ENCODE results near the gene IFNG. TPM values are rescaled to one million over a fixed set of nuclear protein-coding genes. Genes with fewer than 3 reads are reported as not detected.

Gene IFNG
- total RNA-seq, 1 donor from 2014 or later, result not detected

DNA sequence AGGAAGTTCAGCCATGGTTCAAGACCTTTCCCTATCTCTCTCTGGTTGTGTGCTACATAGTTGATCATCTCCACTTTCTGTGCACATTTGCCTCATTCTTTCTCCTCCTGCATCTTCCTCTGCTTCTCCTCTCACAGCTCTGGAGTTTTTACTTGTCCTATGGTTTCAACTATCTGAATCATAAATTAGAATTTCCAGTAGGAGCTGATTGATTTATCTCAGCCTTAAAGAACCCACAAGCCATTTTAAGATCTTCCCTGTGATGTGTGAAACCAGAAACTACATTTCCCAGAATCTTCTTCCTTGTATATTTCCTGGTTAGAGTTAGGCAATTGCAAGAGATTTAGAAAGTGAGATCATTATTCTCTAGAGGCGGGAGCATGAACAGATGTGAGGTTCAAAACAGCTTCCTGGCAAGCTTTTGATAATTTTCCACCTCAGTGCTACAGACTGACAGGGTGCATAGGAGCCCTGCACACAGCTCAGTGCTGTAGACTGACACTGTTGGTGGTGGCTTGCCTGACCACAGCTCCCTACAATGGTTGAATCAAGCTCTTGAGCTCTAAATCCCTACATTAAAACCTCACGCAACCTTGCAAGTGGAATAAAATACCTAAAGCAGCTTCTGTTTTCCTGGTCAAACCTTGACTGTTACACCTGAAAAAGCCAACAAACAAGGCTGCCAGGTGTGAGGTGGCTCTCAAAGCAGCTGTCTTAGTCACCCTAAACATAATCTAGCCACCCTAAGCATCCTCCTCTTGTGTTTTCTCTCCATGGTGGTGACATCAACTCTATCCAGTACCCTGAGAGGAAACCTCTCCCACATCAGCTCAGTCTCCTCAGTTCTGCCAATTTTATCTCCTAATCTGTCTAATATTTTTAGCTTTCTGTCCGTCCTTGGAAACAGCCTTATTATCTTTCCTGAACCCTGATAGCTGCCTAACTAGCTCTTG is 21.5 kb upstream of the IFNG start:
- no peak for DNase-seq (ENCODE audit: low read depth)
- H3K4me3 ChIP-seq (ENCODE audit: low read depth, low read length), result no peak overlapping the region
- TF ChIP-seq, protein P1, sequence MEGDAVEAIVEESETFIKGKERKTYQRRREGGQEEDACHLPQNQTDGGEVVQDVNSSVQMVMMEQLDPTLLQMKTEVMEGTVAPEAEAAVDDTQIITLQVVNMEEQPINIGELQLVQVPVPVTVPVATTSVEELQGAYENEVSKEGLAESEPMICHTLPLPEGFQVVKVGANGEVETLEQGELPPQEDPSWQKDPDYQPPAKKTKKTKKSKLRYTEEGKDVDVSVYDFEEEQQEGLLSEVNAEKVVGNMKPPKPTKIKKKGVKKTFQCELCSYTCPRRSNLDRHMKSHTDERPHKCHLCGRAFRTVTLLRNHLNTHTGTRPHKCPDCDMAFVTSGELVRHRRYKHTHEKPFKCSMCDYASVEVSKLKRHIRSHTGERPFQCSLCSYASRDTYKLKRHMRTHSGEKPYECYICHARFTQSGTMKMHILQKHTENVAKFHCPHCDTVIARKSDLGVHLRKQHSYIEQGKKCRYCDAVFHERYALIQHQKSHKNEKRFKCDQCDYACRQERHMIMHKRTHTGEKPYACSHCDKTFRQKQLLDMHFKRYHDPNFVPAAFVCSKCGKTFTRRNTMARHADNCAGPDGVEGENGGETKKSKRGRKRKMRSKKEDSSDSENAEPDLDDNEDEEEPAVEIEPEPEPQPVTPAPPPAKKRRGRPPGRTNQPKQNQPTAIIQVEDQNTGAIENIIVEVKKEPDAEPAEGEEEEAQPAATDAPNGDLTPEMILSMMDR (IDR thresholded peaks at IDR 0.05; ENCODE audit: insufficient read depth, low read length, poor library complexity, severe bottlenecking), result no peak
- H3K36me3 ChIP-seq (ENCODE audit: control insufficient read depth, insufficient read depth, low read length), result no peaks in the 10 kb centered on the region
- no peaks in the 10 kb centered on the region for H3K27me3 ChIP-seq (ENCODE audit: control insufficient read depth, insufficient read depth, low read length)

DNA sequence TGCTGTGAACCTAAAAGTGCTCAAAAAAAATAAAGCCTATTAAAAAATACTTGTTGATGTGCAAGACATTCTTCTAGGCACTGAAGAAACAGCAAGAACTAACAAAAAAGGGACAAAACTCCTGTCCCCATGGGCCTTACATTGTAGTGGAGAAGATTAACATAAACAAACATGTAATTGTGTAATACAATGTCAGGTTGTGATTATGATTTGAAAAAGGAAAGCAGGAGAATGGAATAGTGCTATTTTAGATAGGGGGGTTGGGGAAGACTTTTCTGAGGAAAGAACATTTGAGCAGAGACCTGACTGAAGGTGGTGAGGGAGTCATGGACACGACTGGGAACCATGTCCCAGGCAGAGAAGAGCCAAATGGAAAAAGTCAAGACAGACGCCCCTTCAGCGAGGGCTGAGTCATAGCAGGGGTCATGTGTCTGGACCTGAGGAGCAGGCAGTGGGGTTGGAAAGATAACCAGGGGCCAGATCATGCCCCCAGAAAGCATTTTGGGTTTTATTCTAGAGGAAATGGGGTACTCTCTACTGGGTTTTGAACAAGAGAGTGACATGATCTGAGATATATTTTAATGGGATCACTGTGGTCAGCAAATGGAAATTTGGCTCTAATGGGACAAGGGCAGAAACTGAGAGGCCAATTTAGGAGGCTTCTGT is 19.4 kb upstream of the IFNG start:
- no peak overlapping the region for H3K4me3 ChIP-seq (ENCODE audit: low read depth, low read length)
- DNase-seq (ENCODE audit: low read depth), result no peak
- no peaks in the 10 kb centered on the region for H3K36me3 ChIP-seq (ENCODE audit: control insufficient read depth, insufficient read depth, low read length)
- H3K27me3 ChIP-seq (ENCODE audit: control insufficient read depth, insufficient read depth, low read length), result no peaks in the 10 kb centered on the region
- TF ChIP-seq, protein P1 (IDR thresholded peaks at IDR 0.05; ENCODE audit: insufficient read depth, low read length, poor library complexity, severe bottlenecking), result no peak

DNA sequence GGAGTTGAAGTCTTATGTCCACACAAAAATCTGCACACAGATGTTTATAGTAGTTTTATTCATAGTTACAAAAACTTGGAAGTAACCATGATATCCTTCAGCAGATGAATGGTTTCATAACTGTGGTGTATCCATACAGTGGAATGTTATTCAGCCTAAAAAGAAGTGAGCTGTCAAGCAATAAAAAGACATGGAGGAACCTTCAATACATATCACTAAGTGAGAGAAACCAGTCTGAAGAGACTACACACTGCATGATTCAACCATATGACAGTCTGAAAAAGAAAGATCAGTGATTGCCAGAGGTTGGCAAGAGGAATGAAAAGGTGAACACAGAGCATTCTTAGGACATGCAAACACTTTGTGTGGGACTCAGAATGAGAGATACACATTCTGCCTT is 18.6 kb upstream of the IFNG start:
- H3K36me3 ChIP-seq (ENCODE audit: control insufficient read depth, insufficient read depth, low read length), result no peaks in the 10 kb centered on the region
- no peaks in the 10 kb centered on the region for H3K27me3 ChIP-seq (ENCODE audit: control insufficient read depth, insufficient read depth, low read length)
- H3K4me3 ChIP-seq (ENCODE audit: low read depth, low read length), result no peak overlapping the region
- no peak for DNase-seq (ENCODE audit: low read depth)
- TF ChIP-seq, protein P1 (IDR thresholded peaks at IDR 0.05; ENCODE audit: insufficient read depth, low read length, poor library complexity, severe bottlenecking), result no peak

DNA sequence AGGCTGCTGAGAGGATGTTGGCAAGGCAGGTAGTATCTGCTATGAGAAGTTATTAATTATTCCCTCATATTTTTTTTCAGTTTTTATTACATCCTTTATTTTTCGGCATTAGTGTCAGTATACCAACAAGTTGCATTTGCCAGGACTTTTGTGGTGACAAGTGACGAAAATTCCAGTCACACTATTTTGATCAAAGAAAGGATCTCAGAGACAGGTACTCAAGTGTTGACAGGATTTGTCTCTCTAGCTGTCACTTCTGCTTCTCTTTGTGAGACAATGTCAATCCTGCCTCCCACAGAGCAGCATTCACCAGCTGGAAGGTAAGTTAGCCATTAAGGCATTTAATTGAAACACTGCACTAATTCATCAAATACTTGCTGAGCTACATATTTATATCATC is 18.0 kb upstream of the IFNG start:
- Histone ChIP-seq H3K27me3 (ENCODE audit: control insufficient read depth, insufficient read depth, low read length) (no peaks in the 10 kb centered on the region), H3K4me3 (ENCODE audit: low read depth, low read length) (no peak overlapping the region), H3K36me3 (ENCODE audit: control insufficient read depth, insufficient read depth, low read length) (no peaks in the 10 kb centered on the region)
- TF ChIP-seq, protein P1 (IDR thresholded peaks at IDR 0.05; ENCODE audit: insufficient read depth, low read length, poor library complexity, severe bottlenecking), result no peak
- DNase-seq (ENCODE audit: low read depth), result no peak

DNA sequence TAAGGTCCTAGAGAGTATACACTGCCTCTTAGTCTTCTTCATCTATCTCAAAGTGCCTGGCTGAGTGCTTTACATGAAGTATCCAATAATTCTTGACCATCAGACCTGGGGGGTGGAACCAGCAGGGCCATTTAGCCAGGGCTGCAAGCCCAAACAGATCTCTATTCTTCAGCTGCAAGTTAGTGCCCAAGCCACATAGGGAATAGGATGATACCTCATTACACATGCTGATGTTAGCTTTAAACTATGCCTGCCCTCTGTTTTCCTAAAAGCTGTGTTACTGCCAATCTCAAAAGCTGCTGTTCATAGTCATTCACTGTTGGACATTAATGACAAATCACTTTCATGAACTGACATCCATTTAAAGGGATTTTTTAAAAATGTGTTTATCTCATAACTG is 16.7 kb upstream of the IFNG start:
- DNase-seq (ENCODE audit: low read depth), result no peak
- TF ChIP-seq, protein P1 (IDR thresholded peaks at IDR 0.05; ENCODE audit: insufficient read depth, low read length, poor library complexity, severe bottlenecking), result no peak

More for the DNA sequence above, 16.7 kb upstream of the IFNG start:
- Histone ChIP-seq H3K4me3 (ENCODE audit: low read depth, low read length) (no peak overlapping the region), H3K27me3 (ENCODE audit: control insufficient read depth, insufficient read depth, low read length) (no peaks in the 10 kb centered on the region), H3K36me3 (ENCODE audit: control insufficient read depth, insufficient read depth, low read length) (no peaks in the 10 kb centered on the region)
